Keratinocyte (primary cell): Measurements from ENCODE around the gene ABCC8.

Experiments used
- EZH2 ChIP-seq: IDR thresholded peaks from one replicate; pipeline ENCODE4 v1.6.1; 2012; ENCODE audit warnings: inconsistent platforms, mild to moderate bottlenecking, low read length, moderate library complexity
- TF ChIP-seq, protein P1 (sequence below), 3 experiments: IDR thresholded peaks in 1 of 3; conservative IDR thresholded peaks in 1 of 3; optimal IDR thresholded peaks in 1 of 3; 2 replicates in 2 of 3; 3 replicates in 1 of 3; pipeline versions ENCODE3 to v1.5.1; 2011; ENCODE audit warnings: low read length in 3 of 3, mild to moderate bottlenecking in 3 of 3, moderate library complexity in 2 of 3, control low read depth in 1 of 3, inconsistent platforms in 1 of 3; ENCODE audit not compliant: insufficient read depth in 2 of 3; ENCODE audit errors: extremely low read depth in 1 of 3

DNA sequence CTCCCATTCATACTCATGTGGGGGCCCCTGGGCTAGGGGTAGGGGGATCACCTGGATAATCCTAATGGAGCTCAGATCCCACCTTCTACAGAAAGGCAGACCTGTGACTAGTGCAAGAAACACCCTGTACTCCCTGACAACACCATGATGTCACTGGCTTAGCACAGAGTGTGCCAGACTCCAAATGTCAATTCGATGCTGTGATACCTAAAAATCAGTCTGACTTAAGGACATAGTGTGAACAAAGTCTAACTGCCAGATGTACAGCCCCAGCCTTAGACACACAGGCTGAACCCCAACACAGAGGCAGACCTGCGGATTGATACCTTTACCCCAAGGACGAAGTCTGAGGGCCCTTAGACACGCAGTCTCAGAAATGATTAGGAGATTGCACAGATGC lies 8.5 kb downstream of the ABCC8 start:
- TF ChIP-seq EZH2 = no peak
- TF ChIP-seq, protein P1, sequence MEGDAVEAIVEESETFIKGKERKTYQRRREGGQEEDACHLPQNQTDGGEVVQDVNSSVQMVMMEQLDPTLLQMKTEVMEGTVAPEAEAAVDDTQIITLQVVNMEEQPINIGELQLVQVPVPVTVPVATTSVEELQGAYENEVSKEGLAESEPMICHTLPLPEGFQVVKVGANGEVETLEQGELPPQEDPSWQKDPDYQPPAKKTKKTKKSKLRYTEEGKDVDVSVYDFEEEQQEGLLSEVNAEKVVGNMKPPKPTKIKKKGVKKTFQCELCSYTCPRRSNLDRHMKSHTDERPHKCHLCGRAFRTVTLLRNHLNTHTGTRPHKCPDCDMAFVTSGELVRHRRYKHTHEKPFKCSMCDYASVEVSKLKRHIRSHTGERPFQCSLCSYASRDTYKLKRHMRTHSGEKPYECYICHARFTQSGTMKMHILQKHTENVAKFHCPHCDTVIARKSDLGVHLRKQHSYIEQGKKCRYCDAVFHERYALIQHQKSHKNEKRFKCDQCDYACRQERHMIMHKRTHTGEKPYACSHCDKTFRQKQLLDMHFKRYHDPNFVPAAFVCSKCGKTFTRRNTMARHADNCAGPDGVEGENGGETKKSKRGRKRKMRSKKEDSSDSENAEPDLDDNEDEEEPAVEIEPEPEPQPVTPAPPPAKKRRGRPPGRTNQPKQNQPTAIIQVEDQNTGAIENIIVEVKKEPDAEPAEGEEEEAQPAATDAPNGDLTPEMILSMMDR (optimal IDR thresholded peaks at IDR 0.05 in 1 of 3, IDR thresholded peaks at IDR 0.05 in 1 of 3, conservative IDR thresholded peaks at IDR 0.05 in 1 of 3; ENCODE audit: extremely low read depth in 1 of 3, insufficient read depth in 2 of 3, low read length in 3 of 3) = no peak
